Measurements from ENCODE around the gene RBM48.
"Not testable (repeated sequence)": the region's sequence is repeated elsewhere in the genome, so short reads cannot be mapped to it uniquely, and the experiment has no call there.

RBM48 gene

DNA sequence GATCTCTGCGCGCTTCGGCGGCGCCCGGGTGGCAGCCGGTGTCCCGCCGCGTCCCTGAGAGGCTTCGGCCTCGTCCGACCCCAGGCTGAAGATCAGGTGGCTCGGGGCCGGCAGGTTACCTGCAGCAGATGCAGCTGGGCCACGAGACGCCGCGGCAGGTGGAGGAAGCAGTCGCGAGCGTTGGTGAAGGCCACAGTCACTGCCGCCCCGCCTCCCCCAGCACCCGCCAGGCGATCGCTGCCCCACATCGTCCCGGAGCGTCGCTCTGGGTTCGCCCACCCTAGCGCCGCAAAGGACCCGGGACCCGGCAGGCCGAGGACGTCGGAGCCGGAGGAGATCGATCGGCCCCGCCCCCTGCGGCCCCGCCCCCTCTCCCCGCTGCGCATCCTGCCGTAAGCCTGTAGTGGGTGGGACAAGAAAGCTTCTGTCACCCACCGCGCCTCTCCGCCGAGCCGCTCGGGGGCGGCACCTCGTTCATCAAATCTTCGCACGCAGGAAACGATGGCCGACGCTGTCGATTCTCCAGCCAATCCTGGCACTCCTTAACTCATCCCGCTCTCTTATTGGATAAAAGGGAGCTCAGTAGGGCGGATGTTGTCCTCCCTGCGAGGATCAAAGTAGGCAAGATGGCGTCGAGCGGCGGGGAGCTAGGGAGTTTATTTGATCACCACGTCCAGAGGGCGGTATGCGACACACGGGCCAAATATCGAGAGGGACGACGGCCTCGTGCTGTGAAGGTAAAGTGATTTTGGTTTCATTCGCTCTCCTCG lies at the start of gene RBM48, which contains the start of gene PEX1:
TSS of gene RBM48 (plus strand) at position 608 of the 770 bp plus-strand sequence. CDS start at position 627, 19 bp downstream.
TSS of gene PEX1 (minus strand) at position 333 of the 770 bp plus-strand sequence. CDS start at position 248, 85 bp downstream.
- peak; percentile 88 for DNase-seq (ENCODE audit: low read depth, low spot score)

DNA sequence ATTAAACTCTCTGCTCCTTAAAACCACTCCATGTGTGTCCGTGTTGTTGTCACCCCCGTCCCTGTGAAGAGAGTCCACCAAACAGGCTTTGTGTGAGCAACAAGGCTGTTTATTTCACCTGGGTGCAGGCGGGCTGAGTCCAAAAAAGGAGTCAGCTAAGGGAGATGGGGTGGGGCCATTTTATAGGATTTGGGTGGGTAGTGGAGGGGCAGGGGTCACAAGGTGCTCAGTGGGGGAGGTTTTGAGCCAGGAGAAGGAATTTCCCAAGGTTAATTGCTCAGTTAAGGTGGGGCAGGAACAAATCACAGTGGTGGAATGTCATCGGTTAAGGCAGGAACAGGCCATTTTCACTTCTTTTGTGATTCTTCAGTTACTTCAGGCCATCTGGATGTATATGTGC lies 49.4 kb upstream of the RBM48 start:
- not testable (repeated sequence) for DNase-seq (ENCODE audit: low read depth, low spot score)

DNA sequence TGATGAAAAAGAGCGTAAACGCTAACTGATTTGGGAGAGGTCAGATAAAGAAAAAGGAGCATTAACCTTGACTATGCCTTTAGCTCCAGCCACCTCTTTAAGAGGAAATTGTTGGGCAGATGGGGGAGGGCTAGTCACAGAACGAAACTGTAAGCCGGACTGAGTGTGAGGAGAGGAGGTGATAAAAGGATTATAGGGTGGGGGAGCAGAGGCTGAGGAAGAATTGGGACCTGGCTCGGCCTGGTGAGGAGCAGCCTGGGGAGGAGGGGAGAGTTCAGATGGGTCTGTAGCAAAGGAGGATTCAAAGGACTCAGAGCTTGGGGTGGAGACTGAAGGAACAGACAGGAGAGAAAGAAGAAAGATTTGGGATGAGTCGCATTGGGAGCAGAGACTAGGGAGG lies 45.0 kb upstream of the RBM48 start:
- DNase-seq (ENCODE audit: low read depth, low spot score), result not testable (repeated sequence)

DNA sequence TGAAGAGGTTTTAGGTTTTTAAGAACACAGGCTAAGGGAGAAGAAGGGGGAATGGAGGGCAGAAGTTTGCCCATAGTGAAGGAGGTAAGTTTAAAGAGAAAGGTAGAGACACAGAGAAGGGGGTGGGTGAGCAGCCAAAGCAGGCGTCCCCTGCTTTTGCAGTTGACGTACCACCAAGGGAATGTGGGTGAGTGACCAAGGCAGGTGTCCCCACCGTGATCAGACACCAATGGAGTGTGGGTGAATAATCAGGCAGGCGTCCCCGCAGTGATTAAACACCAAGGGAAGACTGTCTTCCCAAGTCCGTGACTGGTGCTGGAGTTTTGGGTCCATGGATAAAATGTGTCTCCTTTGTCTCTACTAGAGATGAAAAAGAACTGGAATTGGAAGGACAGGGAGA lies 44.4 kb upstream of the RBM48 start:
- not testable (repeated sequence) for DNase-seq (ENCODE audit: low read depth, low spot score)

DNA sequence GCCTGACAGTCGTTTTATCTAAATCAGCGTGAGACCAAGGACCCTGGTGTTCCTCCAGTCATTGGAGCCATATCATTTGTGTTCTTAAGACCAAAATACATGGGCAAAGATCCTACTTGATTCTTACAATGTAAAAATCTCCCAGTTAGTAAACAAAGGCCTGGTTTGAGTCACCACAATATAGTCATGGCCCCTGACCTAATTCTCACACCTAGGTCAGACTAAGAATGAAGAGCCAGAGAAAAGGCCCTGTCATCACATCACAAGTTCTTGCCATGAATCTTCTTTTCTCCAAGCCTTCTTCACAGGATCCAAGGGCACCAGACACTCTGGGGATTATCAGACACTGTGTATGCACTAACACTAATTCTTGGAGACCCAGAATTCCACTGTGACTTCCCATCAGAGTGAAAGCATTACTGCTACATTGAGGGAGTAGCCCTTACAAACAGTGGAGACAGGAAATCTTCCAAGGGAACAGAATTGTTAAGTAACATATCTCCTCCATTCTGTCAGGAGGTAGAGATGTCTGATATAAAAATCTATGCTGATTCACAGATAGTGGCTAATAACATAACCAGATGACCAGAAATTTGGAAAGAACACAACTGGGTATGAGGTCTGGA lies 43.2 kb upstream of the RBM48 start:
- DNase-seq (ENCODE audit: low read depth, low spot score), result no peak

GRCh38 chr7:92485974-92486373 lies 42.6 kb upstream of the RBM48 start:
- no peak for DNase-seq (ENCODE audit: low read depth, low spot score)

DNA sequence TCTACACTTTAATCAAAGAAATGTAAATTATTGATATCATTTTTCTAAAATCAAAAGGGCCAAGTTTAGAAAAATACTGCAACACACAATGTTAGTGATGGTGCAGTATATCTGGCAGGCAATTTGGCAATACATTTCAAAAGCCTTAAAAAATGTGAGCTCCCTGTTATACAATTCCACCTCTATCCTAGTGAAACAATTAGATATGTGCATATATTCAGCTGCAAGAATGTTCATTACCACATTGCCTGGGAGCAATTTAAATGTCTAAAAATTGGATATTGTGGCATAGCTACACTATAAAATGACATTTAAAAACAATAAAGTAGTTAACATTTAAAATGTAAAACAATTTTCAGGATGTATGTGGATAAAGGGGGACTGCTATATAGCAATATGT lies 40.8 kb upstream of the RBM48 start:
- DNase-seq (ENCODE audit: low read depth, low spot score), result no peak

DNA sequence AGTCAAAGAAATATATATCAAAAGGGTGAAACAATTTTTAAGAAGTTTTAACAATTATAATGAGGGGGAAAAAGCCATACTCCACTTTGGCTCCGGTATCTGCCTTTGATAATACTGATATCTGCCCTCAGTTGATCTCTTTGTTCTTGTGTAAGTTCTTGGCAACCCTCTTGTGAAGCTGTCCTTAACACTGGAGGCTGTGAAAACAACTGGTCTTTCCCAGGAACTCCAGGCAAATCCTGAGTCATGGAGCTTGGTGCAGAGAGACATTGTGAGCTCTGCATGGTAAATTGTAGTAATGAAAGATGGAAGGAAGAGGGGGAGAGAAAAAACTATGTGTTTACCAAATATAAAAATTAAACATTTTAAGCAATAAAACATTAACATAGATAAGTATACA lies 39.0 kb upstream of the RBM48 start:
- no peak for DNase-seq (ENCODE audit: low read depth, low spot score)

DNA sequence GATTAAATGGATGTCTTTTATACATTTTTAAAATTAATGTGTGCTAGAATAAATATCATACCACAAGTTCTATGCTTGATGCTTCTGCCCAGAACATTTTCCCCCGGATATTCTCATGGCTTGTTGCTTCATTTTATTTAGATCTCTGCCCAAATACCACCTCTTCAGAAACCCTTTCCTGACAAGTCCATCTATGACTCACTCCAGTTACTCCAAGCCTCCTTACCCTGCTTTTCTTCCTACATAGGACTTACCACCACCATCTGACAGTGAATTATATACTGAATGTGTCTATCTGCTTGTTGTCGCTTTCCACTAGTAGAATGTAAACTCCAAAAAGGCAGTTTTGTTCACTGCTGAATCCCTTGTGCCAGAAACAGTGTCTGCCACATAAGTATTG lies 31.7 kb upstream of the RBM48 start:
- DNase-seq (ENCODE audit: low read depth, low spot score), result no peak

- no peak for DNase-seq (ENCODE audit: low read depth, low spot score)
These were observed 30.0 kb upstream of the RBM48 start for GRCh38 chr7:92498557-92498956.

- DNase-seq (ENCODE audit: low read depth, low spot score), result no peak
These were observed 24.8 kb upstream of the RBM48 start for GRCh38 chr7:92503767-92504166.

DNA sequence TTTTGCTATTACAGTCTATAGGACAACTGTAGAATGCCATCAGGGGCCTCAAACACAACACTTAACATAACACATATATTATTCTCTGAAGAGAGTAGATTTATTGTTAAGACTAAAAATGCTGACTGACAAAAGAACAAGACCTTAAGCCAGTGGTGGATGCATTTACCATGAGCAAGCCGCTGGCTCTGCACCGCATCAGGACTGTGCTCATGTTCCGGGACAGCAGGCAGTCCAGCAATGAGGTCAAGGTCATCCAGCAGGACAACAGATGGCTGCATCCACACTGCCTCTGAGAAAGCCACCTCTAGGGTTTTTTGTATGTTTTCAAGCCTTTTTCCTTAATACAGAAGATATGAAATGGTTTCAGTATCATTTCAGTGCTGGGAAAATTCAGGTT lies 24.0 kb upstream of the RBM48 start:
- DNase-seq (ENCODE audit: low read depth, low spot score), result no peak

- DNase-seq (ENCODE audit: low read depth, low spot score), result no peak
These were observed 22.2 kb upstream of the RBM48 start for GRCh38 chr7:92506363-92506762.

GRCh38 chr7:92508946-92509345 lies 19.6 kb upstream of the RBM48 start:
- DNase-seq (ENCODE audit: low read depth, low spot score), result no peak

DNA sequence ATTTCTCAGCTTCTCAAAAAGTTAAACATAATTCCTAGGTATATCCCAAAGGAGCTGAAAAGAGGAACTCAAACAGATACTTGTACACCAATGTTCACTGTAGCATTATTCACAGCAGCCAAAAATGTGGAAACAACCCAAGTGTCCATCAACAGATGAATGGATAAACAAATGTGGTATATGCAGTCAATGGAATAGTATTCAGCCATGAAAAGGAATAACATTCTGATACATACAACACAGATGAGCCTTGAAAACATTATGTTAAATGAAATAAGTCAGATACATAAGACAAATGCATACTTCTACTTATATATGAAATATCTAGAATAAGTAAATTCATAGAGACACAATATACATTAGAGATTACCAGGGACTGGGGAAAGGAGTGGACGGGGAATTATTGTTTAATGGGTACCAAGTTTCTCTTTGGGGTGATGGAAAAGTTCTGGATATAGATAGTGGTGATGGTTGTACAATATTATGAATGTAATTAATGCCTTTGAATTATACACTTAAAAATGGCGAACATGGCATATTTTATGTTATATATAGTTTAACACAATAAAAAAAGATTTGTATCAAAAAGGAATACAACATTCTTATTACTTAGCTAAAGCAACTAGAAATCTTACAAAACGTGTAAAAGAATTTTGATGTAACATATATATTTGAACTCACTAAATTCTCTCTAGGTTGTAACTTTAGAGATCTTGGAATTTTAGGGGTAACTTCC lies 15.3 kb upstream of the RBM48 start:
- DNase-seq (ENCODE audit: low read depth, low spot score), result no peak

GRCh38 chr7:92517631-92518030 lies 11.0 kb upstream of the RBM48 start:
- DNase-seq (ENCODE audit: low read depth, low spot score), result no peak

DNA sequence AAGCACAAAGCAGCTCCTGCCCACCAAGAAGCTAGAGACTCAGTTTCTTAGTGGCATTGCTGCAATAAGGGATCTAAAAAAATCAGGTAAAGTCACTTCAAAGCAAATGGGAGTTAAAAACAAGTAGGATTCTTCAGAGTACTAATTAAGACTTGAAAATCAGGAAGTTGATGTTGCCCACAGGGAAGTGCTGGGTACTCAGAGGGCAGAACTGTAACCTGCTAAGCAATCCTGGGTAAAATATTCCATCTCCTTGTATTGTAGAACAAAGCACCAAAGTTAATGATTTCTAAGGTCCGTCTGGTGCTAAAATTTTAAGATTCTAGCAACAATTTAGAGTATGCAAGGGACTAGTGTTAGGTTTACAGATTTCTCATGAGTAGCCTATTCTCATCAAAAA lies 8.6 kb upstream of the RBM48 start:
- no peak for DNase-seq (ENCODE audit: low read depth, low spot score)

DNA sequence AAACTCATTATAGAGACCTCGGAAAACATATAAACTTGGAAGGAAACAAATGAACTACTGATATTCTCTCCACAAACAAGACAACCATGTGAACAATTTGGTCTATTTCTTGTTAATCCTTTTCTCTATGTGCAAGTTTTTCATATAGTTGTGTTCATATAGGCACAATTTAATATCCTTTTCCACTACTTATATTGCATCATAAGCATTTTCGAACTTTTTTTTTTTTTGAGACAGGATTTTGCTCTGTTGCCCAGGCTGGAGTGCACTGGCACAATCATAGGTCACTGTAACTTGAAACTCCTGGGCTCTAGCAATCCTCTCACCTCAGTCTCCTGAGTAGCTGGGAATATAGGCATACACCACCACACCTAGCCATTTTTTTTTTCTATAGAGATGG lies 5.5 kb upstream of the RBM48 start:
- no peak for DNase-seq (ENCODE audit: low read depth, low spot score)

- no peak for DNase-seq (ENCODE audit: low read depth, low spot score)
These were observed 1.1 kb upstream of the RBM48 start for GRCh38 chr7:92527300-92528187.

DNA sequence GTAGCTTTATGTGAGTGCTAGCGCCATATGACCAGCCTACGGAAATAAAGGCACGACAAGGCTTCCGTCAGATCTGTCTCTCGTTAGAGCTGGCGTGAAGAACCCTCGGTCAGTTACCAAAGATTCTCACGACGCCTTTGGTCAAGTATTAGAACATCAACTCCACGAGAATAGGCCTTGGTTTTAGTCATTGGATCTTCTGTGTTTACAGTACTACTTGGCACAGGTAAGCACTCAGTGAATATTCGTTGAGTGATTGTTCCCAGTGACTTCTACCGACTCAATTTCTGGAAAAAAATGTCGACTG lies 316 bp downstream of the RBM48 start:
- no peak for DNase-seq (ENCODE audit: low read depth, low spot score)

DNA sequence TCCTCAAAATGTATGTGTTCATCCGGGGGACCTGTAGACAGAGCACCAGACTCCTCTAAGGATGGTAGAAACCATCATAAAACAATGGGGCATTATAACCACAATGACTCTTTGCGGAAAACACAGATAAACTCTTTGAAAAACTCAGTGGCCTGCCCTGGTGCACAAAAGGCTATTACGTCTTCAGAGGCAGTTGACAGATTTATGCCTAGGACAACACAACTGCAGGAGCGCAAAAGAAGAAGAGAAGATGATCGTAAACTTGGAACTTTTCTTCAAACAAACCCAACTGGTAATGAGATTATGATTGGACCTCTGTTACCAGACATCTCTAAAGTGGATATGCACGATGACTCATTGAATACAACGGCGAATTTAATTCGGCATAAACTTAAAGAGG lies 6.0 kb downstream of the RBM48 start:
- no peak for DNase-seq (ENCODE audit: low read depth, low spot score)

DNA sequence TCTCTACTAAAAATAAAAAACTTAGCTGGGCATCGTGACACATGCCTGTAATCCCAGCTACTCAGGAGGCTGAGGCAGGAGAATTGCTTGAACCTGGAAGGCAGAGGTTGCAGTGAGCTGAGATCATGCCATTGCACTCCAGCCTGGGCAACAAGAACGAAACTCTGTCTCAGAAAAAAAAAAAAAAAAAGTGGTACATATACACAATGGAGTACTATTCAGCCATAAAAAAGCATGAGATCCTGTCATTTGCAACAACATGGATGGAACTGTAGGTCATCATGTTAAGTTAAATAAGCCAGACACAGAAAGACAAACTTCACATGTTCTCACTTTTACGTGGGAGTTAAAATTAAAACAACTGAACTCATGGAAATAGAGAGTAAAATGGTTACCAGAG lies 14.9 kb downstream of the RBM48 start:
- not testable (repeated sequence) for DNase-seq (ENCODE audit: low read depth, low spot score)

Measured in activated naive CD8-positive, alpha-beta T cell treated with anti-CD3 and anti-CD28 coated beads, Interleukin-2, amount 50 U/mL, for 16 hours (primary cell).